ENCODE results near the gene UQCRQ.

Gene UQCRQ

DNA sequence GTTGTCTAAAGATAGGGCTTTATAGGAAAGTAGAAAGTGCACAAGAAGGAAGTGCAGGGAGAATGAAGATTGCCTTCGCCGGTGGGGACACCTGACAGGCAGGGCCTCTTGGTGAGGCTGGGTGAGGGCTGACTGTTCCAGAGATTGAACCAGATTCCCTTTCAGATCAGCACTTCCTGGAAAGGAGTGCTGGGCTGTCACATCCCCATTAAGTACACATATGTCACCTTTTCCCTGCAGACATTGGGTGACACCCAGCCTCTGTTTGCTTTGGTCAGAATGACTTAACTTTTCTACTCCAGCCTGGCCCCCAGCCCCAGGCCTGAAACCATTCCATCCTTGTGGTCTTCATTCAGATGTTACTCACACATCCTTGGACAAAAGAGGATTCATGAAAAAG, 28.6 kb upstream of the UQCRQ start:
- no peaks in the 10 kb centered on the region for H3K27me3 ChIP-seq (ENCODE audit: insufficient read depth, low read depth, severe bottlenecking)
- no peaks in the 10 kb centered on the region for H3K36me3 ChIP-seq
- TF ChIP-seq, protein P1, sequence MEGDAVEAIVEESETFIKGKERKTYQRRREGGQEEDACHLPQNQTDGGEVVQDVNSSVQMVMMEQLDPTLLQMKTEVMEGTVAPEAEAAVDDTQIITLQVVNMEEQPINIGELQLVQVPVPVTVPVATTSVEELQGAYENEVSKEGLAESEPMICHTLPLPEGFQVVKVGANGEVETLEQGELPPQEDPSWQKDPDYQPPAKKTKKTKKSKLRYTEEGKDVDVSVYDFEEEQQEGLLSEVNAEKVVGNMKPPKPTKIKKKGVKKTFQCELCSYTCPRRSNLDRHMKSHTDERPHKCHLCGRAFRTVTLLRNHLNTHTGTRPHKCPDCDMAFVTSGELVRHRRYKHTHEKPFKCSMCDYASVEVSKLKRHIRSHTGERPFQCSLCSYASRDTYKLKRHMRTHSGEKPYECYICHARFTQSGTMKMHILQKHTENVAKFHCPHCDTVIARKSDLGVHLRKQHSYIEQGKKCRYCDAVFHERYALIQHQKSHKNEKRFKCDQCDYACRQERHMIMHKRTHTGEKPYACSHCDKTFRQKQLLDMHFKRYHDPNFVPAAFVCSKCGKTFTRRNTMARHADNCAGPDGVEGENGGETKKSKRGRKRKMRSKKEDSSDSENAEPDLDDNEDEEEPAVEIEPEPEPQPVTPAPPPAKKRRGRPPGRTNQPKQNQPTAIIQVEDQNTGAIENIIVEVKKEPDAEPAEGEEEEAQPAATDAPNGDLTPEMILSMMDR (IDR thresholded peaks at IDR 0.05; ENCODE audit: low read depth, low read length): no peak
- H3K9me3 ChIP-seq (ENCODE audit: severe bottlenecking): no peaks in the 10 kb centered on the region
- no peak overlapping the region for H3K4me3 ChIP-seq (ENCODE audit: low read depth, low read length)
- DNase-seq: no peak
- no peak overlapping the region for H3K27ac ChIP-seq

DNA sequence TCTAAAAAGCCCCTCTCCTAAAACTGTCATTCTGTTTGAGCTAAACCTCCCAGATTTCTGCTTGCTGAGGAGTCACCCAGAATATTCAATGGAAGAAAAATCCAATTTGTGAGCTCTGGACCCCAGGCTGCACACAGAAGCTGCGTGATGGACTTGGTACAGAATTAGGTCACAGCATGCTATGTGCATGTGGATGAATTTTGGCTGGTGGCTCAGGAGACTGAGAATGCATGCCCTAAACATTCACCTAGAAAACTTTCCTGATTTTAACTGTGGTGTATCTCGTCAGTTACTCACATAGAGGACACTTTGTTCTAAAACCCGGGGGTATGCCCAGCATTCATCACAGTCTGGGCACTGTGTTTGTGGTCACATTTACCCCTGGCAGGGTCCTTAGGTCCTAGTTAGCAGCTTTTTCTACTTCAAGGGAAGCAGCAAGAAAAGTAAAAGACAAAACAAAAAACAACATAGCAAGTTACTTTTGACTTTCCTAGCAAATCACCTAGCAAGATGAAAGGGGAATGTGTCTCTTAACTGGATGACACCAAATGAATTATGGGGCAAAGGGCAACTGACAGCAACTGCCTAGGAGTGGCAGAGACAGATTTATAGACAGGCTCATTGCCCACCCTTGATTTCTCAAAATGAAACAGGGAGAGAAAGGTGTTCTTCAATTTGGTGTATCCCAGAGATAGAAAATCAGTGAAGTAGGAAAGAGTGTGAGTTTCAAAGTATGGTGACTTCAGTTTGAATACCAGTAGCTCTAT, 27.7 kb upstream of the UQCRQ start:
- H3K27me3 ChIP-seq (ENCODE audit: insufficient read depth, low read depth, severe bottlenecking): no peaks in the 10 kb centered on the region
- DNase-seq: no peak
- no peak overlapping the region for H3K4me3 ChIP-seq (ENCODE audit: low read depth, low read length)
- TF ChIP-seq, protein P1 (IDR thresholded peaks at IDR 0.05; ENCODE audit: low read depth, low read length): no peak
- H3K27ac ChIP-seq: no peak overlapping the region
- H3K9me3 ChIP-seq (ENCODE audit: severe bottlenecking): no peaks in the 10 kb centered on the region
- H3K36me3 ChIP-seq: no peaks in the 10 kb centered on the region

DNA sequence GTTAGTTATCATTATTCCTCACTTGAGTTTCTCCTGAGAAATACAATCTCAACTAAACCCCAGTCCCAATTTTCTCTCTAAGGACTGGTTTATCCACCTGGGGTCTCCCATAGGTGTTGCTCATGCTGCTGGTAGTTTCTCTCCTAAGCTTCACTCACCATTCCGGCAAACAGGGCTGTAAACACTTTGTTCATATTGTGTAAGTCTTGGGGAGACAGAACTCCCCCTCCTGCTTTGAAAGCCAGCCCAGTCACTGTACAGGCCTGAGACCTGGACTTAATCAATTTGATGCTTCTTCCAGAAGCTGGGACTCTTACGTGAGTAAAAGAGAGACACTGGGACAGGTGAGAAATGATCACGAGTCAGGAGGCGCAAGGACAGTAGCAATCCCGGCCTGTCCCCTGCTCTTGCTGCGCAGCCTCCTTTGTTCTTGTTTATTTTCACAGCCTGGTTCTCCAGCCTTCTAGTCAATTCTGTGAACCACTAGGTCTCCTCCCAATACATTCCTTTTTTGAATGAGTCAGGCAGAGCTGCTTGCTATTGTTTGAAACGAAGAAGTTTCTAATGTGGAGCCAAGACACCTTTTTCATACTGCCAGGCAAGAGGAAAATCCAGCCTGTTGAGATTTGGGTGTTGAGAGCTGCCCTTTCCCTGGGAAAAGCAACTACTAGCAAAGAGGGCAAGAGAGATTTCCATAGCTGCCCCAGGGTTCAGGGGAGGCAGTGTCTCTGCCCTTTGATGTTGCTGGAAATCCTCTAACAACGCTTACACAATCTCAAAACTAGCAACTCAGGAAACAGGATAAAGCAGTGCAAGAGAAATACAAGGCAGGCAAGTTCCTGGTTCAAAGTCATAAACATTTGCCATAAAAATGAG, 26.8 kb upstream of the UQCRQ start:
- H3K4me3 ChIP-seq (ENCODE audit: low read depth, low read length): no peak overlapping the region
- no peak for DNase-seq

DNA sequence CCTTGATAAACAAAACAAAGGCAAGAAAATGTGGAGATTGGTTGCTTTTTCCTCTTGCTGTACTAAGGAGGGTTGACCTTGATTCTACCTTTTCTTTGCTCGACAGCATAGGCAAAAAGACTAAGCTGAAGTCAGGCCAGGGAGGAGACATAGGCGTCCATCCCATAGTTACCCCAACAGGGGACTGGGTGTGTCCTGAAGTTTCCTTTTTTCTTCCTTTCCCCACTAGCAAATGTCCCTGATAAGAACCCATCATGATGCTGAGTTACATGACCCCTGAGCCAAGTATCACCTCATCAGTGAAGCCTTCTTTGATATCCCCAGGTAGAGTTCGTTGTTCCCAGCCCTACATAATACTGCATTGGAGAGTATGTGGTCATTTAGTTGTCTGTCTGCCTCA, 26.1 kb upstream of the UQCRQ start:
- H3K27ac ChIP-seq: no peak overlapping the region
- no peaks in the 10 kb centered on the region for H3K36me3 ChIP-seq
- H3K4me3 ChIP-seq (ENCODE audit: low read depth, low read length): no peak overlapping the region
- H3K27me3 ChIP-seq (ENCODE audit: insufficient read depth, low read depth, severe bottlenecking): no peaks in the 10 kb centered on the region
- no peak for DNase-seq
- no peaks in the 10 kb centered on the region for H3K9me3 ChIP-seq (ENCODE audit: severe bottlenecking)
- TF ChIP-seq, protein P1 (IDR thresholded peaks at IDR 0.05; ENCODE audit: low read depth, low read length): no peak

More for the DNA sequence above, 26.8 kb upstream of the UQCRQ start:
- H3K36me3 ChIP-seq: no peaks in the 10 kb centered on the region
- no peak overlapping the region for H3K27ac ChIP-seq
- H3K27me3 ChIP-seq (ENCODE audit: insufficient read depth, low read depth, severe bottlenecking): no peaks in the 10 kb centered on the region
- H3K9me3 ChIP-seq (ENCODE audit: severe bottlenecking): no peaks in the 10 kb centered on the region
- TF ChIP-seq, protein P1 (IDR thresholded peaks at IDR 0.05; ENCODE audit: low read depth, low read length): no peak

GRCh38 chr5:132840896-132841295, 25.5 kb upstream of the UQCRQ start:
- TF ChIP-seq, protein P1 (IDR thresholded peaks at IDR 0.05; ENCODE audit: low read depth, low read length): no peak
- H3K27ac ChIP-seq: no peak overlapping the region

More at GRCh38 chr5:132840896-132841295, 25.5 kb upstream of the UQCRQ start:
- no peak for DNase-seq
- H3K9me3 ChIP-seq (ENCODE audit: severe bottlenecking): no peaks in the 10 kb centered on the region
- H3K4me3 ChIP-seq (ENCODE audit: low read depth, low read length): no peak overlapping the region
- no peaks in the 10 kb centered on the region for H3K36me3 ChIP-seq
- H3K27me3 ChIP-seq (ENCODE audit: insufficient read depth, low read depth, severe bottlenecking): no peaks in the 10 kb centered on the region

Measured in WERI-Rb-1 (cell line).